Spleen (tissue), 3 donors: ENCODE results near the gene MMP20.

Experiments
- POLR2A ChIP-seq, 3 donors: fragments of 450-650 bp; IDR thresholded peaks; one replicate each; pipeline ENCODE4 v1.5.1; 2017; ENCODE audit warnings: antibody characterized with exemption in 3 of 3, mild to moderate bottlenecking in 1 of 3
- POLR2AphosphoS5 ChIP-seq, 3 donors: sonication (generic); formaldehyde crosslinking; IDR thresholded peaks; one replicate each; pipeline ENCODE4 v1.5.1; 2017; ENCODE audit warnings: antibody characterized with exemption in 3 of 3

DNA sequence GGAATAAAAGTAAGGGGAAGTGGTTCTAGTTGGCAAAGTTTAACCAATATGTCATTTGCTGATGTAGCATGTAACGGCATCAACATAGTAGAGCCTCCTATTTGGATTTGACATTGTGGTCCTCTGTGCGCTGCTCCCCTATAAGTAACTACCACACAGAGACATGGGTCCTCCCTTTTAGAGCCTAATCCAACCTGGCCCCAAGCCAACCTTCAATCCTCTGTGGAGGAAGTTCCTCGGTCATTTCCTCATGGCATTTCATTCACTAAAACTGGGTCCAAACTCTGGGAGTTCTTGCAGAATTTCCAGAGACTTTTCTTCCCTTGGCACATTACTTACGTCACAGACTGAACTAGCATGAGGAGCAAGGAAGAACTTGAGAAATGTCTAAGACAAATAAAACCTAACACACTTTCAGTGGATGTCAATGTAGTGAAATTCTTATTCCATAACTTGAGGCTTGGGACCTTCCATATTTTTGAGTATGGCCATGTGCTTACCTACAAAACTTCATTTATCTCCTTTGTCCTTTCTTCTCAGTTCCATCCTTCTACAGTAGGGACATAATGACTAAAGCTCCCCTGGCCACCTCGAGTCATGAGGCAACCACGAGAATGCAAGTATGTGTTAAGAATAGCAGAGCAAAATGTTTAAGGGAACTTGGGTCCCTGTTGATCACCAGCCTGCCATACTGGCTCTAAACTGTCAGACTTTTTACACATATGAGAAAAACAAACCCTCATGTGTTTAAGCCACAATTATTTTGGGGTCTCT, 34.7 kb downstream of the MMP20 start:
- no peak for TF ChIP-seq POLR2AphosphoS5 (IDR thresholded peaks at IDR 0.05)
- no peak for TF ChIP-seq POLR2A (IDR thresholded peaks at IDR 0.05)
